ENCODE measurements around the gene ADD1.
"Not testable (repeated sequence)": the region's sequence is repeated elsewhere in the genome, so short reads cannot be mapped to it uniquely, and the experiment has no call there.

Gene ADD1

DNA sequence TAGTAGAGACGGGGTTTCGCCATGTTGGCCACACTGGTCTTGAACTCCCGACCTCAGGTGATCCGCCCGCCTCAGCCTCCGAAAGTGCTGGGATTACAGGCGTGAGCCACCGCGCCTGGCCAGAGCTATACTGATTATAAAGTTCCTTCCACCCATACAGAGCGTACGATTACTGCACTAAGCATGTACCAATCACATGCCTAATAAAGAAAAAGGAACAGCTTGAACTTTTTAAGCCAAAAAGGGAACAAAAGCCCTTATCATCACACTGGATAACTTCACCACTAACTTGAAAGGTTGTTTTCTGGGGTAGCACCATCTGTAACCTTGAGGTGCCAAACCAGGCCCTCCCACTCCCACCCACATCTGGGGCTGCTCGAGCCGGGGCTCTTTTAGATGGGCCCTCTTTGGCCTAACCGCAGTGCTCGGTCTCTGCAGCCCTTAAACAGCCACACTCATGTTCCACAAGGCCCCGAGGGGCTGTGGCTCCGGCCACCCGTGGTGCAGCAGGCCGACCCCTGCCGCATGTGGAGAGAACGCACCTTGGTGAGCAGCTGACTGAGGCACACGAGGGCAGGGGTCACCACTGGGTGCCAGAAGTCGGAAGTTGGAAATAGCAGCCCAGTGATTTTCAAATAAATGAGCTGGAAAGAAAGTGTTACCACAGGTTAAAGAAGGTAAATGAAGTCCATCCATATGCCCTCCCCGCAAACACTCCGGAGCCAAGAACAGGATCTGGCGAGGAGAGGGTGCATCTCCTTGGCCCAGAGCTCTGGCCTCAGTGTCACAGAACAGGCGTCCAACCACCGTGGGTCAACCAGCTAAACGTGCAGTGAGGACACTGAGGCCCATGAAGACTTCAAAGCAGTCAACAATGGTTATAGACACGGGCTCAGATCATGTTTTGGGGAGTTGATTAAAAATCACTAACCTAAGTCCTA, 101.2 kb downstream of the ADD1 start:
- DNase-seq (ENCODE audit: low read depth in 3 of 3), result no peak

DNA sequence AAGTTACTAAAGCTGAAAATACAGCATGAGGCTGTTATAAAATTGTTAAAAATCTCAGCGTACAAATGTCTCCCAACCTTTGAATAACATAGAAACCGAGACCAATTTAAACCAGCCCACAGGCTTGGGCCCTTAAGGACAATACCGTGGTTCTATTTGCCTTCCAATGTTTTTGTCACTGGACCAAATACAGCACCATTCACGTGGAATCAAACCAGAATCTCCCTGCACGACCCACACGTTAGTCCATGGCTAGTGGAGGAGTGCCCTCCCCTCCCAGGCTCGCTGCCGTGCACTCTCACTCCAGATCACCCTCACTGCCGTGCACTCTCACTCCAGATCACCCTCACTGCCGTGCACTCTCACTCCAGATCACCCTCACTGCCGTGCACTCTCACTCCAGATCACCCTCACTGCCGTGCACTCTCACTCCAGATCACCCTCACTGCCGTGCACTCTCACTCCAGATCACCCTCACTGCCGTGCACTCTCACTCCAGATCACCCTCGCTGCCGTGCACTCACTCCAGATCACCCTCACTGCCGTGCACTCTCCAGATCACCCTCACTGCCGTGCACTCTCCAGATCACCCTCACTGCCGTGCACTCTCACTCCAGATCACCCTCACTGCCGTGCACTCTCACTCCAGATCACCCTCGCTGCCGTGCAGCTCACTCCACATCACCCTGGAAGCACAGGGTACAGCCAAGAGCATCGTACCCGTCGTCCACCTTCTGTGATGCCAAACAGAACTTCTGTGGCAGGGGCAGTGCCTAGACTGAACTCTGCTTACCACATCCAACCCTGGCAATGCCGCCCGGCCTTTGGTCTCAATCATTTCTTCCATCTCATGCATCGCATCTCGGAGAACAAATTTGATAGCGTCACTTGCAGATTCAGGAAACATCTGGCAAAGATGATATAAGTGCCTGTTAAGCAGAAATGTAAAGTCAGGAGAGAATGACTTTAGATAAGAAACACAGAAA, 102.3 kb downstream of the ADD1 start:
- not testable (repeated sequence) for DNase-seq (ENCODE audit: low read depth in 3 of 3)

DNA sequence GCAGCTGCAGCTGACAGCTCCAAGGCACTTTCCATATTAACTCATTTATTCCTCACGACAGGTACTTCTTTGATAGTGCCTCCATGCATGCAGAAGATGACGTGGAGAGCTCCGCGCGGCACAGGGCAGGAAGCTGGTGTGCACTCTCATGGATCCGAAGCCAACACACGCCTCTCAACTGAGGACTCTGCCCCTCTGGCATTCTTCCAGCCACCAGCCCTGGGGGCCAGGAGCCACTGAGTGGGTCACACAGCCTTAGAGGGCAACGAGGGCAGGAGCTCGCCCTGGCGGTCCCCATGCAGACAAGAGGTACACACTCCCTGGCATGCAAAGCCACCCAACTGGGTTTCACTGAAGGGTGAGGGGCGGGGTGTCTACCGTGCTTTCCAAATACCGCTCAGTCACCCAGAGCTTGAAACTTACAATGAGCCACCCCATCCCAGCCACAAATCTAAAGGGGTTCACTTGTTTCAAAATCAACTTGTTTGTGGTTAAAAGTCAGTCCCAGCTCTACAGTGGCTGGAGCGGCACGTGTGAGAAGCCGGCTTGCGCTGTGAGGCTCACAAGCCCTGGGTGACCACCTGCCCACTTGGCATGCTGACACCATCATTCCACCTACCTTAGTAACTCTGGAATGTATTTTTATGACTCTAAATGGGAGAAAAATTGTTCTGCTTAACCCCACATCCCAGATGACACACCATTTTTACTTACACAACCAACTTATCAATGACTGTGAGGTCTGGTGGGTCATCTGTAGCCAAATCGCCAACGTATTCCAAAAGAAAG, 103.4 kb downstream of the ADD1 start:
- DNase-seq (ENCODE audit: low read depth in 3 of 3), result no peak

- no peak for DNase-seq (ENCODE audit: low read depth in 3 of 3)
These were observed 104.3 kb downstream of the ADD1 start for GRCh38 chr4:2947926-2948325.

DNA sequence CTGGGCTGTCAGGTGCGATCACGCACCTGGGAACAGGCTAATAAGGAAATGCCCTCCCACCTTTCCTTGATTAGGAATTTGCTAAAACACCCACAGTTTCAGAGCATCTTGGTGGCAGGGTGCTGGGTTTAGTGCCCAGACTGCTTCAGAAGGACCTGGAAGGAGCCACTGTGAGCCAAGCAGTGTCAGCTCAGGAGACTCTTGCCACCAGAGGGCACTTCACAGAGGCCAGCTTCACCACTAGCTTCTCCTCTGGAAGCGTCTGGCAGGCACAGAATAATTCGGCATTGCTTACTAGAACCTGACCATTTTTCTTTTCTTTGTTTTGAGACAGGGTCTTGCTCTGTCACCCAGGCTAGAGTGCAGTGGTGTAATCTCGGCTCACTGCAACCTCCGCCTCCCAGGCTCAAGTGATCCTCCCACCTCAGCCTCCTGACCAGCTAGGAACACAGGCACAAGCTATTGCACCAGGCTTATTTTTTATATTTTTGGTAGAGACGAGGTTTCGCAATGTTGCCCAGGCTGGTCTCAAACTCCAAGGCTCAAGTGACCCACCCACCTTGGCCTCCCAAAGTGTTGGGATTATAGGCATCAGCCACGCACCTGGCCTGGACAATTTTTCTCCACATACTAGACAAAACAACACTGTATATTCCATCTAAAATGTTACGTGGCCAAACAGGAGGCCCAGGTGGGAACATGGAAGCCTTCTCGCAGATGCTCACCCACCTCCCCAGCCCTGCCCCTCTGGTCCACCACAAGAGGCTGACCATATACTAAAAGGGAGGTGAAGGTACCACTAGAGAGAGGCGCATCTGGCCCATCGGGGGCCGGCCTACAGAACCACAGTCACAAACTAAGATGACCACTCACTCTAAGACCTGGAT, 105.5 kb downstream of the ADD1 start:
- DNase-seq (ENCODE audit: low read depth in 3 of 3), result no peak

DNA sequence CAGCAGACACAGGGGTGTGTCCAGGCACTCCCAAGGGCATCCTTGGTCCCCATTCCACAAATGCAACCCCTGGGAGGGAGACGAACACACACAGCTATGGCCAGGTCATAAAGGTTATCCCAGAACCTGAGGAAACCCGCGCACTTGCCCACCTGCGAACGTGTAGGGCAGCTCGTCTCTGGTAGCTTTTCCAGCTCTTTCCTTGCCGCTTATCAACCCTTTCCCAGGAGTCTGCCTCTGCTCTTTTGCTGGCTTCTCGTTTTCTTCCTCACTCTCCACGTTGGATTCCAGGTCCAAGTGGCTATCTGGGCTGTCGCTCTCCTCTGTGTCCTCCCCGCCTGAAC, 106.1 kb downstream of the ADD1 start:
- DNase-seq (ENCODE audit: low read depth in 3 of 3), result no peak

DNA sequence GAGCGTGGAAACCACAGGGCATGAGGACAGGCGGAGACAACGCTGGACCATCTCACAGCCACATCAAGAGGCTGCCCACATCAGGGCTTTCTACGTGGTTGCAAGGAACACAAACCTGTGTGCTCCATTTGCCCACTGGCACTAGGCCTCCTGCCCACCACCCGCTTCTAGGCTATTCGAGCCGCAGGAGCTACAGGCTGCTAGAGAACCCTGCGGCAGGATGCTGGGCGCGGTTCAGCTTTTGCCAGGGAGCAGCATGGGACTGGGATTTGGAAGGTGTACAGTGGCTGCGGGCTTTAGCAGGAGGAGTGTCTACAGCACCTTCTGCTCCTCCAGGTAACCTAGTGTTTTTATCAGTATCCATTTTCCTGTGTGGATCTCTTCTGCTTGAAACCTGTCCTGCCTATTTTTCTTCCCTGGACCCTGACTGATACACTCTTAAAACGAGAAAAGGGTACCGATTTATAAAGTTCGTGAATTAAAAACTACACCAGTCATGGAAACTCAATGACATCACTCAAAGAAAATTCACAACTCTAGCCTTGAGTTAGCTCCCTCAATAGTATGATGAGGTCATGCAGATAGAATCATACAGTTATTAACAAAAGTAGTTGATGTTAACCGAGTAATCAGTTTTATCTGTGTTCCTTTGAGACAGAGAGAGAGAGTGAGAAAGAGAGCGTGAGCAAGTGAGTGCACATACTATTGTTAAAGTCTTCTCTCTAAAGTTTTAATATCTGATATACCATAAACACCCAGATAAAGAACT, 106.8 kb downstream of the ADD1 start:
- no peak for DNase-seq (ENCODE audit: low read depth in 3 of 3)

GRCh38 chr4:2953496-2953895, 109.9 kb downstream of the ADD1 start:
- DNase-seq (ENCODE audit: low read depth in 3 of 3), result no peak

- DNase-seq (ENCODE audit: low read depth in 3 of 3), result peak in 2 of 3 experiments; percentile 60 to 85
These were observed 110.9 kb downstream of the ADD1 start for GRCh38 chr4:2954358-2955185.

DNA sequence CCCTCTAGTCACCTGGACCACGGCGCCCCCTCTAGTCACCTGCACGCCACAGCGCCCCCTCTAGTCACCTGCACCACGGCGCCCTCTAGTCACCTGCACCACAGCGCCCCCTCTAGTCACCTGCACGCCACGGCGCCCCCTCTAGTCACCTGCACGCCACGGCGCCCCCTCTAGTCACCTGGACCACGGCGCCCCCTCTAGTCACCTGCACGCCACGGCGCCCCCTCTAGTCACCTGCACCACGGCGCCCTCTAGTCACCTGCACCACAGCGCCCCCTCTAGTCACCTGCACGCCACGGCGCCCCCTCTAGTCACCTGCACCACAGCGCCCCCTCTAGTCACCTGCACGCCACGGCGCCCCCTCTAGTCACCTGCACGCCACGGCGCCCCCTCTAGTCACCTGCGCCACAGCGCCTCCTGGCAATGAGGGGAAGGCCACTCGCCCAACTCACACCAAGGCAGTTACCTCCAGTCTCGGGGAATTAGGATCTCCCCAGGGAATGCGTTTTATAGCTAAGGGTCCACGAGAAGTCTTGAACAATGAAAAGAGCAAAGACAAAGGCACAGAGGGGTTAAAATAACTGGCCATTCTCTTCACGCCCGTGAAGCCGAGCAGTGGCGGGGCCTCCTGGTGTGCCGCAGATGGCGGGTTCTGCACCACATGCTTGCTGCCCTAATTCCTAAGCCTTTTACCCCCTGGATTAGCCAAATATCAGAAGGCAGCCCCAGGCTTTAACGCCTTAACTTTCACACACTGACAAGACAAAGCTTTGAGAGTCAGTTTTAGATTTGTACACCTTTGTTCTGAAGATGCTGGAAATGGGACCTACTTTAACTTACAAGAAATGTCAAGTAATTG, 111.8 kb downstream of the ADD1 start:
- not testable (repeated sequence) for DNase-seq (ENCODE audit: low read depth in 3 of 3)

DNA sequence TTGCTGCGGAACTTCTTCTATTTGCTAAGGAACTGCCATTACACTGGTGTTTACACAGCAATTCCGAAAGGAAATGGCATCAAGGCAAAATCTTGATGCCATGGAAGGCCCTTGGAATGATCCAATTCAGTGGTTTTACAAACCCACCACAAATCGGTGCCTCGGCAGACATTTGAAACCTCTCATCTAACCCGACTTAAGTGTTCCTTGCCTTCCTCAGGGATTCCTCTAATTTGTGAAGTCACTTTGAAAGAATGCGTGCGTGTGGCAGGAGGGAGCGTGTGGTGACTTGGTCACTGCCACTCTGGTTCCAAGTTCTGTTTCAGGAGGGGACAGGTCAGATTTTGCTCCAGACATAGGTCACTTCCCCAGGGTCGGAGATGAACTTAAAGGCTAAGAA, 114.8 kb downstream of the ADD1 start:
- DNase-seq (ENCODE audit: low read depth in 3 of 3), result no peak

DNA sequence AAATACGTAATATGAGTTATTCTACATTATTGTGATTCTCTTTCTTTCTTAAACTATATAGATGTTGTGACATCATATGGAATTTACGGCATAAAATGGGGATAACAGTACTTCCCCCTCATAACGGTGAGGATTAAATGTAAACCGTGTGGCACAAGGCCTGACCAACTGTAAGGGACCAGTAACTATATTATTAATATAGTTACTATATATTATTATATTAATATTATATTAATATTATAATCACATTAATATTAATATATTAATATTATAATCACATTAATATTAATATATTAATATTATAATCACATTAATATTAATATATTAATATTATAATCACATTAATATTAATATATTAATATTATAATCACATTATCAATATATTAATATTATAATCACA, 116.8 kb downstream of the ADD1 start:
- DNase-seq (ENCODE audit: low read depth in 3 of 3), result not testable (repeated sequence)

DNA sequence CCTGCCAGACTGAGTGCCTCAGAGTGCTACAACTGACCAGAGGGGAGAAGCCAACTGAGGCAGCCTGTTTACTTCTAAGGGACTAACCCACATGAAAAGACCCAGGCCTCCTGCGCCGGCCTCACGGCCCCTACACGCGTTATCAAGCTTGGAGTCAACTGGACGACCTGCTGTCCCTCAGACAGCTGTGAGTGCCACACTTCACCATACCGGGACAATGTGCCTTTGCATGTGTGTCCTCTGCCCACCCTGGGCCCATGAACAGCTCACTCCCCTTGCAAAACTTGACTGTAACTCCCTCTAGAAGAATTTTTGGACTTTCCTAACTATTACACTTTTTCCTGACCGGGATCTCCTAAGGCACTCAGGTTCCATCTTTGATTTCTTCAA, 117.8 kb downstream of the ADD1 start:
- DNase-seq (ENCODE audit: low read depth in 3 of 3), result no peak

- peak in 1 of 3 experiments; percentile 68 for DNase-seq (ENCODE audit: low read depth in 3 of 3)
These were observed 118.3 kb downstream of the ADD1 start for GRCh38 chr4:2961811-2962441.

- peak in 1 of 3 experiments; percentile 35 for DNase-seq (ENCODE audit: low read depth in 3 of 3)
These were observed 119.0 kb downstream of the ADD1 start for GRCh38 chr4:2962614-2963174.

DNA sequence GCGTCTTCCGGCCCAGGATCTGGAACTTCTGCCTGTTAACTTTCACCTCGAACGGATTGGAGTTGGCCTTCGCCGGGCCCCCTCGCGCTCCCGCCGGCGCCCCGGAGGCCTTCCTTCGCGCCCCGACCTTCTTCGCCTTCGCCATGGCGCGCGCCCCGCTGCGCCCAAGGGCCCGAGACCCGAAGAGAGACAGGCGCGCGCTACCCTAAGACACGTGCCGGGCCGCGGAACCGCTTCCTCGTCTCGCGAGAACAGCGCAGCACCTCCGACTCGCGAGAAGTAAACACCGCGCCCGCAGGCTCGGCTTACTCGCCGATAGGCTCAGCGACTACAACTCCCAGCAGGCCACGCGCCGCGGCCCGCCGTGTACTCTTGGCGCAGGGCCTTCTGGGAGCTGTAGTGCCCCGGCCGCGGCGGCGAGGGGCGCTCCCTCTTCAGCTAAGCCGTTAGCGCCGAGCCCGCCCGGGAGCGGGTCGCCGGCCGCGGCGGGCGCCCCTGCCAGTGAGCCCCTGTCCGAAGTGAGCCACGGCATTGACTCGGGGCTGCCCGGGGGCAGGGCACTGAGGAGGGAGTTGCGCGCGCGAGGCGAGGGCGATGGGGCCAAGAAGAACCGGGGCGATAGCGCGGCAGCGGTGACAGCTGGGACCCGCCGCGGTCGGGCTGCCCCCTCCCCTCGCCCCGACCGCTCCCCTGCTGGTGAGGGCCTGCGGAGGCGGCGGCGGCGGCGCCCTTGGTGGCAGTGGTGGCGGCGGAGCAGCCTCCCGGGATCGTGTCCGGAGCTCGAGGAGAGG, 119.7 kb downstream of the ADD1 start, which contains the start of the genes GRK4 and NOP14:
GRK4 (plus strand) TSS at position 397 of the 791 bp plus-strand sequence. CDS start 500 bp downstream, outside the sequence.
NOP14 (minus strand) TSS at position 232 of the 791 bp plus-strand sequence; CDS start at position 145, 87 bp downstream.
- peak; percentile 92 to 96 (median 95) for DNase-seq (ENCODE audit: low read depth in 3 of 3)
